HEK293 (cell line): Measurements from ENCODE around the gene TMEM218.

Experiments used
- CTCF ChIP-seq: fragments of 450-650 bp; formaldehyde crosslinking; IDR thresholded peaks from 2 replicates; pipeline ENCODE4 v1.5.1; 2016; ENCODE audit warnings: missing biosample characterization, missing genetic modification characterization
- ZNF513 ChIP-seq: fragments of 450-650 bp; IDR thresholded peaks from 2 replicates; pipeline ENCODE4 v1.5.1; 2018; ENCODE audit warnings: missing biosample characterization, missing genetic modification characterization

GRCh38 chr11:125062218-125062930, 49.1 kb downstream of the TMEM218 start:
- TF ChIP-seq CTCF (tag by site-specific recombination) (no peak), ZNF513 (tag by site-specific recombination) (no peak)
